ENCODE data around the gene RCBTB2.

DNA sequence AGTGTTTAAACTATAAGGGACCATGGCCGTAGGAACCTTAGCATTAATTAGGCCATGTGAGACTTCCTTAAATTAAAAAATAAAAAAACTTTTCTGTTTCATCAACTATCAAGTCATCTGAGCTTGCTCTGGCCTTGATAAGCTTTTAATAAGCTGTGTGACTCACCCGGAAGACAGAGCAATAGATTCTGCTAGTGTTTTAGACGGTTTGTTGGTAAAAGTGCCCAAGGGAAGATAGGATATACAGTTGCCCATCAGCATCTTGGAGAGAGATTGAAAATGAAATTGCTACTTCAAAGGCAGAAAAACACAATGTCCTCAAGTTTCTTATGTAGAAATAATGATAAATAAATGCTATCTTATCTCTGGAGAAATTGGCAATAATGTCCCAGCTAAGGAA, 31.2 kb upstream of the RCBTB2 start:
- no peak for TF ChIP-seq POLR2A (IDR thresholded peaks at IDR 0.05)
- TF ChIP-seq, protein P1, sequence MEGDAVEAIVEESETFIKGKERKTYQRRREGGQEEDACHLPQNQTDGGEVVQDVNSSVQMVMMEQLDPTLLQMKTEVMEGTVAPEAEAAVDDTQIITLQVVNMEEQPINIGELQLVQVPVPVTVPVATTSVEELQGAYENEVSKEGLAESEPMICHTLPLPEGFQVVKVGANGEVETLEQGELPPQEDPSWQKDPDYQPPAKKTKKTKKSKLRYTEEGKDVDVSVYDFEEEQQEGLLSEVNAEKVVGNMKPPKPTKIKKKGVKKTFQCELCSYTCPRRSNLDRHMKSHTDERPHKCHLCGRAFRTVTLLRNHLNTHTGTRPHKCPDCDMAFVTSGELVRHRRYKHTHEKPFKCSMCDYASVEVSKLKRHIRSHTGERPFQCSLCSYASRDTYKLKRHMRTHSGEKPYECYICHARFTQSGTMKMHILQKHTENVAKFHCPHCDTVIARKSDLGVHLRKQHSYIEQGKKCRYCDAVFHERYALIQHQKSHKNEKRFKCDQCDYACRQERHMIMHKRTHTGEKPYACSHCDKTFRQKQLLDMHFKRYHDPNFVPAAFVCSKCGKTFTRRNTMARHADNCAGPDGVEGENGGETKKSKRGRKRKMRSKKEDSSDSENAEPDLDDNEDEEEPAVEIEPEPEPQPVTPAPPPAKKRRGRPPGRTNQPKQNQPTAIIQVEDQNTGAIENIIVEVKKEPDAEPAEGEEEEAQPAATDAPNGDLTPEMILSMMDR (IDR thresholded peaks at IDR 0.05), result no peak
